Activated CD4-positive, alpha-beta T cell treated with anti-CD3 and anti-CD28 coated beads for 36 hours (primary cell): ENCODE measurements around the gene KRTAP4-16. TPM values are rescaled to one million over a fixed set of nuclear protein-coding genes. Genes with fewer than 3 reads are reported as not detected.
"Not testable (repeated sequence)": the region's sequence is repeated elsewhere in the genome, so short reads cannot be mapped to it uniquely, and the experiment has no call there.

Experiments used
- ATAC-seq: fragments of 200-7000 bp; cut with Tn5 transposase; one replicate; pipeline ENCODE4 v1.10.0; 2021; ENCODE audit warnings: mild to moderate bottlenecking, moderate library complexity
- CTCF ChIA-PET: fragments of 350-600 bp; sonication (Branson Sonifier 250); formaldehyde crosslinking; loops from one replicate; lab custom pipeline; 2021; ENCODE audit warnings: antibody characterized with exemption; lab: Charles Lee
- POLR2A ChIA-PET: fragments of 350-600 bp; sonication (Branson Sonifier 250); formaldehyde crosslinking; loops from one replicate; lab custom pipeline; 2021; ENCODE audit warnings: antibody characterized with exemption, inconsistent platforms; lab: Charles Lee
- DNase-seq: peaks from one replicate; pipeline ENCODE4 v3.0.0-alpha.2; 2020
- H3K27ac Mint-ChIP-seq: one replicate; pipeline ENCODE4 v1.8.0; 2021; ENCODE audit warnings: mixed read lengths
- H3K27me3 Mint-ChIP-seq: one replicate; pipeline ENCODE4 v1.8.0; 2021; ENCODE audit warnings: mixed read lengths
- H3K36me3 Mint-ChIP-seq: one replicate; pipeline ENCODE4 v1.8.0; 2021; ENCODE audit warnings: low read depth, mixed read lengths
- H3K4me1 Mint-ChIP-seq: one replicate; pipeline ENCODE4 v1.8.0; 2021; ENCODE audit warnings: mixed read lengths
- H3K4me3 Mint-ChIP-seq: one replicate; pipeline ENCODE4 v1.8.0; 2021; ENCODE audit warnings: mild to moderate bottlenecking, moderate library complexity, mixed read lengths
- H3K9me3 Mint-ChIP-seq: one replicate; pipeline ENCODE4 v1.8.0; 2021; ENCODE audit warnings: low read depth, mixed read lengths
- intact Hi-C, 2 experiments: fragments of 100-400 bp; cut with DNase I in 1 of 2; cut with micrococcal nuclease in 1 of 2; formaldehyde crosslinking; loops; one replicate each; pipeline versions ENCODE4 v1.14.2 to v1.15.1; 2022 to 2024; cut with DNase I, micrococcal nuclease
- total RNA-seq, 2 experiments: library from RNA; stranded (reverse); gene quantifications; one replicate each; pipeline ENCODE4 v1.2.3, GENCODE V29; 2021

KRTAP4-16 gene
- total RNA-seq, 2 experiments from 2014 or later: not detected

DNA sequence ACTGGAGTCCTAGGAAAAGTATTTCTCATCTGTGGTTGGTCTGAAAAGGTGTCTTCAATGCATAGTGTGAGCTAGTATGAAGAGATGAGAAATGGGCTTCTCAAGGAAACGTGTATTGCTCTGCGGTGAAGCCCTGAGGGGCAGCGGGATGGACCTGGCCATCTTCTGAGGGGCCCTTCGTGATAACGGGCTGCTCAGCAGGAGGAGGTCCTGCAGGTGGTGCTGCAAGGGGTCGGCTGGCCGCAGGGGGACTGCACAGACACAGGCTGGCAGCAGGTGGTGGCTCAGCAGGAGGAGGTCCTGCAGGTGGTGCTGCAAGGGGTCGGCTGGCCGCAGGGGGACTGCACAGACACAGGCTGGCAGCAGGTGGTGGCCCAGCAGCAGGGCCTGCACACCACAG, 47.5 kb downstream of the KRTAP4-16 start:
- intact Hi-C loops, H3K27ac Mint-ChIP-seq, H3K9me3 Mint-ChIP-seq, DNase-seq, CTCF ChIA-PET, ATAC-seq, H3K4me1 Mint-ChIP-seq, POLR2A ChIA-PET, H3K4me3 Mint-ChIP-seq, H3K36me3 Mint-ChIP-seq: not testable (repeated sequence)
- H3K27me3 Mint-ChIP-seq: peaks cover 19% of the 10 kb centered on the region

- Mint-ChIP-seq H3K4me1 (no peaks in the 10 kb centered on the region), H3K4me3 (no peak overlapping the region), H3K9me3 (peaks cover 4% of the 10 kb centered on the region), H3K27ac (no peak overlapping the region), H3K36me3 (no peaks in the 10 kb centered on the region), H3K27me3 (peaks cover 15% of the 10 kb centered on the region)
- ATAC-seq: no peak
- DNase-seq: no peak
- CTCF ChIA-PET: no interaction called here
- POLR2A ChIA-PET: no interaction called here
- intact Hi-C loops: no loop called here
Observed at GRCh38 chr17:41054025-41054424, 48.0 kb downstream of the KRTAP4-16 start.

GRCh38 chr17:41052566-41052965, 49.4 kb downstream of the KRTAP4-16 start:
- ChIA-PET CTCF (no interaction called here), POLR2A (no interaction called here)
- Mint-ChIP-seq H3K4me3 (no peak overlapping the region), H3K27ac (no peak overlapping the region), H3K9me3 (peaks cover 3% of the 10 kb centered on the region), H3K36me3 (no peaks in the 10 kb centered on the region), H3K4me1 (no peaks in the 10 kb centered on the region), H3K27me3 (peaks cover 16% of the 10 kb centered on the region)
- ATAC-seq: no peak
- DNase-seq: no peak
- intact Hi-C loops: no loop called here

Other genes starting within 250 kb of the KRTAP4-16 start
- not detected for gene KRT12, start 235.0 kb downstream of the KRTAP4-16 start, total RNA-seq
- gene KRT20, start 217.0 kb downstream of the KRTAP4-16 start, total RNA-seq: not detected
- not detected for gene KRT23, start 164.6 kb downstream of the KRTAP4-16 start, total RNA-seq
- not detected for gene KRT39, start 135.3 kb downstream of the KRTAP4-16 start, total RNA-seq
- gene KRT40, start 117.9 kb downstream of the KRTAP4-16 start, total RNA-seq: not detected
- not detected for gene KRTAP3-3, start 108.0 kb downstream of the KRTAP4-16 start, total RNA-seq
- gene KRTAP3-2, start 102.3 kb downstream of the KRTAP4-16 start, total RNA-seq: not detected
- gene KRTAP3-1, start 93.1 kb downstream of the KRTAP4-16 start, total RNA-seq: not detected
- not detected for gene KRTAP1-5, start 75.0 kb downstream of the KRTAP4-16 start, total RNA-seq
- gene KRTAP1-4, start 72.0 kb downstream of the KRTAP4-16 start, total RNA-seq: not detected
- gene KRTAP1-3, start 67.3 kb downstream of the KRTAP4-16 start, total RNA-seq: not detected
- gene KRTAP1-1, start 60.8 kb downstream of the KRTAP4-16 start, total RNA-seq: not detected
- not detected for gene KRTAP2-1, start 54.9 kb downstream of the KRTAP4-16 start, total RNA-seq
- gene KRTAP2-2, start 47.0 kb downstream of the KRTAP4-16 start, total RNA-seq: not detected
- not detected for gene KRTAP2-3, start 42.1 kb downstream of the KRTAP4-16 start, total RNA-seq
- not detected for gene KRTAP2-4, start 36.3 kb downstream of the KRTAP4-16 start, total RNA-seq
- not detected for gene KRTAP4-7, start 18.1 kb downstream of the KRTAP4-16 start, total RNA-seq
- not detected for gene KRTAP4-8, start 4.1 kb downstream of the KRTAP4-16 start, total RNA-seq
- gene KRTAP4-9, start 3.2 kb upstream of the KRTAP4-16 start, total RNA-seq: not detected
- gene KRTAP4-11, start 16.2 kb upstream of the KRTAP4-16 start, total RNA-seq: not detected
- gene KRTAP4-12, start 22.0 kb upstream of the KRTAP4-16 start, total RNA-seq: not detected
- gene KRTAP4-6, start 38.3 kb upstream of the KRTAP4-16 start, total RNA-seq: not detected
- gene KRTAP4-5, start 47.6 kb upstream of the KRTAP4-16 start, total RNA-seq: not detected
- not detected for gene KRTAP4-4, start 58.5 kb upstream of the KRTAP4-16 start, total RNA-seq
- not detected for gene KRTAP4-3, start 66.0 kb upstream of the KRTAP4-16 start, total RNA-seq
- not detected for gene KRTAP4-2, start 76.0 kb upstream of the KRTAP4-16 start, total RNA-seq
- not detected for gene KRTAP4-1, start 82.7 kb upstream of the KRTAP4-16 start, total RNA-seq
- gene KRTAP9-1, start 87.7 kb upstream of the KRTAP4-16 start, total RNA-seq: not detected
- gene KRTAP9-2, start 124.4 kb upstream of the KRTAP4-16 start, total RNA-seq: not detected
- not detected for gene KRTAP9-3, start 130.2 kb upstream of the KRTAP4-16 start, total RNA-seq
- not detected for gene KRTAP9-8, start 135.8 kb upstream of the KRTAP4-16 start, total RNA-seq
- gene KRTAP9-4, start 147.5 kb upstream of the KRTAP4-16 start, total RNA-seq: not detected
- gene KRTAP9-9, start 153.2 kb upstream of the KRTAP4-16 start, total RNA-seq: not detected
- gene KRTAP9-6, start 163.2 kb upstream of the KRTAP4-16 start, total RNA-seq: not detected
- gene KRTAP9-7, start 173.5 kb upstream of the KRTAP4-16 start, total RNA-seq: not detected
- not detected for gene KRTAP29-1, start 200.6 kb upstream of the KRTAP4-16 start, total RNA-seq
- gene KRTAP16-1, start 207.1 kb upstream of the KRTAP4-16 start, total RNA-seq: not detected
- not detected for gene KRTAP17-1, start 213.5 kb upstream of the KRTAP4-16 start, total RNA-seq
- gene KRT33A, start 248.6 kb upstream of the KRTAP4-16 start, total RNA-seq: not detected